Keratinocyte (primary cell): ENCODE results near the gene KMO. TPM values are rescaled to one million over a fixed set of nuclear protein-coding genes. Genes with fewer than 3 reads are reported as not detected.

Experiments
- DNase-seq: peaks from one replicate; pipeline ENCODE4 v3.0.0-alpha.2; 2011; ENCODE audit warnings: low read depth, missing footprints, low spot score
- FAIRE-seq: peaks from 2 replicates; lab custom pipeline; 2011; peaks lifted over from hg19 to GRCh38; lab: Jason Lieb, UNC
- H2AFZ ChIP-seq: 2 replicates; pipeline ENCODE4 v1.6.0; 2012; ENCODE audit warnings: low read length, control low read depth, inconsistent platforms; ENCODE audit not compliant: control insufficient read depth
- H3K27ac ChIP-seq: 2 replicates; pipeline ENCODE4 v1.5.1; 2011; ENCODE audit warnings: low read length; ENCODE audit not compliant: control insufficient read depth, insufficient read depth
- H3K27me3 ChIP-seq: 3 replicates; pipeline ENCODE4 v1.6.0; 2011; ENCODE audit warnings: low read length; ENCODE audit not compliant: control insufficient read depth, insufficient read depth; ENCODE audit errors: extremely low read depth
- H3K36me3 ChIP-seq, 2 experiments: 2 replicates in 1 of 2; 3 replicates in 1 of 2; pipeline ENCODE4 v1.5.1; 2011; ENCODE audit warnings: low read length in 2 of 2, mild to moderate bottlenecking in 1 of 2; ENCODE audit not compliant: control insufficient read depth in 2 of 2, insufficient read depth in 2 of 2; ENCODE audit errors: extremely low read depth in 1 of 2
- H3K4me1 ChIP-seq: 3 replicates; pipeline ENCODE4 v1.5.1; 2011; ENCODE audit warnings: low read length; ENCODE audit not compliant: control insufficient read depth, insufficient read depth; ENCODE audit errors: extremely low read depth
- H3K4me2 ChIP-seq: 3 replicates; pipeline ENCODE4 v1.6.0; 2011; ENCODE audit warnings: low read depth, low read length; ENCODE audit not compliant: control insufficient read depth, insufficient read depth; ENCODE audit errors: extremely low read depth
- H3K4me3 ChIP-seq, 3 experiments: fragments of 200-600 bp in 1 of 3; sonication (generic) in 1 of 3; 2 replicates in 2 of 3; 3 replicates in 1 of 3; pipeline ENCODE4 v1.5.1; 2011 to 2016; ENCODE audit warnings: low read length in 3 of 3, mild to moderate bottlenecking in 3 of 3, control low read depth in 2 of 3, inconsistent platforms in 1 of 3, low read depth in 1 of 3, mixed read lengths in 1 of 3, mixed run types in 1 of 3, moderate library complexity in 1 of 3; ENCODE audit not compliant: control insufficient read depth in 2 of 3, insufficient read depth in 2 of 3; ENCODE audit errors: extremely low read depth in 1 of 3
- H3K79me2 ChIP-seq: 2 replicates; pipeline ENCODE4 v1.6.0; 2012; ENCODE audit warnings: low read length; ENCODE audit not compliant: control insufficient read depth, insufficient read depth
- H3K9ac ChIP-seq: 3 replicates; pipeline ENCODE4 v1.6.0; 2011; ENCODE audit warnings: low read length; ENCODE audit not compliant: control insufficient read depth, insufficient read depth; ENCODE audit errors: extremely low read depth
- H3K9me1 ChIP-seq: 3 replicates; pipeline ENCODE4 v1.6.0; 2011; ENCODE audit warnings: low read length; ENCODE audit not compliant: control insufficient read depth, insufficient read depth; ENCODE audit errors: extremely low read depth
- H3K9me3 ChIP-seq: 2 replicates; pipeline ENCODE4 v1.5.1; 2012; ENCODE audit warnings: low read depth, low read length; ENCODE audit not compliant: control insufficient read depth
- H4K20me1 ChIP-seq: 3 replicates; pipeline ENCODE4 v1.6.0; 2011; ENCODE audit warnings: low read length; ENCODE audit not compliant: control insufficient read depth, insufficient read depth; ENCODE audit errors: extremely low read depth
- CTCF ChIP-seq, 3 experiments: IDR thresholded peaks in 1 of 3; conservative IDR thresholded peaks in 1 of 3; optimal IDR thresholded peaks in 1 of 3; 2 replicates in 2 of 3; 3 replicates in 1 of 3; pipeline versions ENCODE3 to v1.5.1; 2011; ENCODE audit warnings: low read length in 3 of 3, mild to moderate bottlenecking in 3 of 3, moderate library complexity in 2 of 3, control low read depth in 1 of 3, inconsistent platforms in 1 of 3; ENCODE audit not compliant: insufficient read depth in 2 of 3; ENCODE audit errors: extremely low read depth in 1 of 3
- EZH2 ChIP-seq: IDR thresholded peaks from one replicate; pipeline ENCODE4 v1.6.1; 2012; ENCODE audit warnings: inconsistent platforms, mild to moderate bottlenecking, low read length, moderate library complexity
- dilution Hi-C: fragments of 300-500 bp; cut with MboI; formaldehyde crosslinking; loops from one replicate; pipeline ENCODE4 v1.7.0; 2020; ENCODE audit warnings: low sequenced_read_pairs; ENCODE audit not compliant: extremely low pct_ligation_motif_present
- polyA plus RNA-seq, 5 experiments: library from polyadenylated mRNA; depleted of rRNA in 3 of 5; stranded (reverse) in 3 of 5; stranded (forward) in 1 of 5; unstranded in 1 of 5; fragments of >200 nt; gene quantifications; 1 replicate in 1 of 5; 2 replicates in 3 of 5; 3 replicates in 1 of 5; pipeline versions ENCODE4 v1.2.1 to v1.2.3, GENCODE V29; 2011 to 2012; ENCODE audit warnings: missing spikeins in 2 of 5, low read depth in 1 of 5, low replicate concordance in 1 of 5

KMO gene
- polyA plus RNA-seq, 1 donor (not counting 4 experiments of a cell fraction or from before 2014, with no cell fraction given) = 4.7 TPM

- Histone ChIP-seq H3K4me2 (no peak overlapping the region), H3K9me3 (no peaks in the 10 kb centered on the region), H3K9me1 (no peaks in the 10 kb centered on the region), H4K20me1 (no peaks in the 10 kb centered on the region), H2AFZ (no peak overlapping the region), H3K79me2 (no peaks in the 10 kb centered on the region), H3K27me3 (no peaks in the 10 kb centered on the region), H3K27ac (no peak overlapping the region), H3K4me1 (no peaks in the 10 kb centered on the region), H3K9ac (no peak overlapping the region), H3K36me3 (peaks cover 19 to 35% of the 10 kb centered on the region in 2 experiments), H3K4me3 (no peak overlapping the region)
- dilution Hi-C loops = no loop called here
- DNase-seq (no peak), FAIRE-seq (peak; percentile 9)
- TF ChIP-seq CTCF (optimal IDR thresholded peaks at IDR 0.05 in 1 of 3, IDR thresholded peaks at IDR 0.05 in 1 of 3, conservative IDR thresholded peaks at IDR 0.05 in 1 of 3; ENCODE audit: extremely low read depth in 1 of 3, insufficient read depth in 2 of 3, low read length in 3 of 3) = no peak
- TF ChIP-seq EZH2 = no peak
These were observed 24.9 kb upstream of the KMO start for GRCh38 chr1:241507189-241507863.

- H3K9me3 ChIP-seq = no peaks in the 10 kb centered on the region
- peaks cover 10% of the 10 kb centered on the region for H3K4me1 ChIP-seq
- no peak overlapping the region for H3K27ac ChIP-seq
- H4K20me1 ChIP-seq = no peaks in the 10 kb centered on the region
- H3K36me3 ChIP-seq = peaks cover 5 to 18% of the 10 kb centered on the region in 2 experiments
- H3K9ac ChIP-seq = no peak overlapping the region
- FAIRE-seq (no peak), DNase-seq (no peak)
- H3K9me1 ChIP-seq = no peaks in the 10 kb centered on the region
- no peak overlapping the region for H3K4me2 ChIP-seq
- no peak overlapping the region for H3K4me3 ChIP-seq
- dilution Hi-C loops = no loop called here
- H3K79me2 ChIP-seq = peaks cover 40% of the 10 kb centered on the region
- no peak overlapping the region for H2AFZ ChIP-seq
- H3K27me3 ChIP-seq = no peaks in the 10 kb centered on the region
- TF ChIP-seq CTCF (optimal IDR thresholded peaks at IDR 0.05 in 1 of 3, IDR thresholded peaks at IDR 0.05 in 1 of 3, conservative IDR thresholded peaks at IDR 0.05 in 1 of 3; ENCODE audit: extremely low read depth in 1 of 3, insufficient read depth in 2 of 3, low read length in 3 of 3) = no peak
- no peak for TF ChIP-seq EZH2
These were observed 18.8 kb upstream of the KMO start for GRCh38 chr1:241513378-241513777.
